ENCODE results near the gene BRF1.
A peak's percentile ranks its signal among the peaks of the same experiment; 100 is the strongest.

BRF1 gene

GRCh38 chr14:105173145-105173544 lies 127.7 kb downstream of the BRF1 start:
- peaks cover 4% of the 10 kb centered on the region; the same call in 1 of the 2 replicates for H4K20me1 ChIP-seq (ENCODE audit: control insufficient read depth, insufficient read depth, low read depth, low read length)
- H3F3A ChIP-seq (ENCODE audit: control insufficient read depth, insufficient read depth): no peaks in the 10 kb centered on the region
- H3K9me3 ChIP-seq (ENCODE audit: control insufficient read depth, insufficient read depth, low read length): no peaks in the 10 kb centered on the region
- H3K79me2 ChIP-seq (ENCODE audit: control insufficient read depth, low read length): no peaks in the 10 kb centered on the region
- H3K36me3 ChIP-seq (ENCODE audit: control insufficient read depth, low read length): no peaks in the 10 kb centered on the region
- H3K4me2 ChIP-seq (ENCODE audit: low read length): no peak overlapping the region
- no peak overlapping the region for H3K4me3 ChIP-seq (ENCODE audit: low read length)
- H3K27ac ChIP-seq (ENCODE audit: low read depth, low read length): no peak overlapping the region
- H3K27me3 ChIP-seq (ENCODE audit: control insufficient read depth, low read length): peaks cover 25% of the 10 kb centered on the region
- peaks cover 38% of the 10 kb centered on the region for H3K4me1 ChIP-seq (ENCODE audit: control insufficient read depth, low read length)
- no peak for TF ChIP-seq EZH2phosphoT487 (IDR thresholded peaks at IDR 0.05; ENCODE audit: borderline replicate concordance, low read length)
- TF ChIP-seq CTCF (IDR thresholded peaks at IDR 0.05; ENCODE audit: low read depth, low read length, poor library complexity, severe bottlenecking): no peak
- H3K9me2 ChIP-seq (replicated peaks; ENCODE audit: control insufficient read depth, low read length): no peaks in the 10 kb centered on the region

- Histone ChIP-seq H3F3A (ENCODE audit: control insufficient read depth, insufficient read depth) (no peaks in the 10 kb centered on the region), H3K9me2 (replicated peaks; ENCODE audit: control insufficient read depth, low read length) (no peaks in the 10 kb centered on the region), H4K20me1 (ENCODE audit: control insufficient read depth, insufficient read depth, low read depth, low read length) (peaks cover 4% of the 10 kb centered on the region; the same call in 1 of the 2 replicates), H3K4me2 (ENCODE audit: low read length) (no peak overlapping the region), H3K27ac (ENCODE audit: low read depth, low read length) (no peak overlapping the region), H3K36me3 (ENCODE audit: control insufficient read depth, low read length) (no peaks in the 10 kb centered on the region), H3K9me3 (ENCODE audit: control insufficient read depth, insufficient read depth, low read length) (no peaks in the 10 kb centered on the region), H3K4me1 (ENCODE audit: control insufficient read depth, low read length) (peaks cover 41% of the 10 kb centered on the region), H3K4me3 (ENCODE audit: low read length) (no peak overlapping the region), H3K79me2 (ENCODE audit: control insufficient read depth, low read length) (no peaks in the 10 kb centered on the region), H3K27me3 (ENCODE audit: control insufficient read depth, low read length) (peaks cover 29% of the 10 kb centered on the region)
- no peak for TF ChIP-seq EZH2phosphoT487 (IDR thresholded peaks at IDR 0.05; ENCODE audit: borderline replicate concordance, low read length)
- no peak for TF ChIP-seq CTCF (IDR thresholded peaks at IDR 0.05; ENCODE audit: low read depth, low read length, poor library complexity, severe bottlenecking)
These were observed 128.3 kb downstream of the BRF1 start for GRCh38 chr14:105172476-105172875.

- Histone ChIP-seq H4K20me1 (ENCODE audit: control insufficient read depth, insufficient read depth, low read depth, low read length) (peaks cover 4% of the 10 kb centered on the region; the same call in 1 of the 2 replicates), H3K9me2 (replicated peaks; ENCODE audit: control insufficient read depth, low read length) (no peaks in the 10 kb centered on the region), H3K9me3 (ENCODE audit: control insufficient read depth, insufficient read depth, low read length) (no peaks in the 10 kb centered on the region), H3F3A (ENCODE audit: control insufficient read depth, insufficient read depth) (no peaks in the 10 kb centered on the region), H3K36me3 (ENCODE audit: control insufficient read depth, low read length) (no peaks in the 10 kb centered on the region), H3K4me1 (ENCODE audit: control insufficient read depth, low read length) (peaks cover 37% of the 10 kb centered on the region), H3K27ac (ENCODE audit: low read depth, low read length) (no peak overlapping the region), H3K4me3 (ENCODE audit: low read length) (no peak overlapping the region), H3K27me3 (ENCODE audit: control insufficient read depth, low read length) (peaks cover 38% of the 10 kb centered on the region), H3K4me2 (ENCODE audit: low read length) (0 out of 2 replicates have a peak overlapping the region, but pooled peaks have one; percentile 26), H3K79me2 (ENCODE audit: control insufficient read depth, low read length) (no peaks in the 10 kb centered on the region)
- TF ChIP-seq EZH2phosphoT487 (IDR thresholded peaks at IDR 0.05; ENCODE audit: borderline replicate concordance, low read length): no peak
- no peak for TF ChIP-seq CTCF (IDR thresholded peaks at IDR 0.05; ENCODE audit: low read depth, low read length, poor library complexity, severe bottlenecking)
These were observed 129.7 kb downstream of the BRF1 start for GRCh38 chr14:105171004-105171673.

All from DOHH2 (cell line).